Nephron progenitor cell (in vitro differentiated cells): ENCODE measurements around the gene SP100.

Experiments used
- DNase-seq: peaks from one replicate; pipeline ENCODE4 v3.0.0; 2021
- H3K27ac Mint-ChIP-seq: 2 replicates; pipeline ENCODE4 v1.8.0; 2021; ENCODE audit warnings: mild to moderate bottlenecking, moderate library complexity, mixed read lengths
- H3K27me3 Mint-ChIP-seq: 2 replicates; pipeline ENCODE4 v1.8.0; 2021; ENCODE audit warnings: mild to moderate bottlenecking, low read depth, mixed read lengths; ENCODE audit not compliant: poor library complexity
- H3K36me3 Mint-ChIP-seq: 2 replicates; pipeline ENCODE4 v1.8.0; 2021; ENCODE audit warnings: low read depth, mixed read lengths
- H3K4me1 Mint-ChIP-seq: 2 replicates; pipeline ENCODE4 v1.8.0; 2021; ENCODE audit warnings: mixed read lengths
- H3K4me3 Mint-ChIP-seq: 2 replicates; pipeline ENCODE4 v1.8.0; 2021; ENCODE audit warnings: mild to moderate bottlenecking, moderate library complexity, mixed read lengths
- H3K9me3 Mint-ChIP-seq: 2 replicates; pipeline ENCODE4 v1.8.0; 2021; ENCODE audit warnings: mild to moderate bottlenecking, moderate library complexity, mixed read lengths
- TF ChIP-seq, protein P1 (sequence below): fragments of 200-600 bp; sonication (generic); IDR thresholded peaks from 2 replicates; pipeline ENCODE4 v1.5.0; 2021; ENCODE audit warnings: antibody characterized with exemption

SP100 gene

DNA sequence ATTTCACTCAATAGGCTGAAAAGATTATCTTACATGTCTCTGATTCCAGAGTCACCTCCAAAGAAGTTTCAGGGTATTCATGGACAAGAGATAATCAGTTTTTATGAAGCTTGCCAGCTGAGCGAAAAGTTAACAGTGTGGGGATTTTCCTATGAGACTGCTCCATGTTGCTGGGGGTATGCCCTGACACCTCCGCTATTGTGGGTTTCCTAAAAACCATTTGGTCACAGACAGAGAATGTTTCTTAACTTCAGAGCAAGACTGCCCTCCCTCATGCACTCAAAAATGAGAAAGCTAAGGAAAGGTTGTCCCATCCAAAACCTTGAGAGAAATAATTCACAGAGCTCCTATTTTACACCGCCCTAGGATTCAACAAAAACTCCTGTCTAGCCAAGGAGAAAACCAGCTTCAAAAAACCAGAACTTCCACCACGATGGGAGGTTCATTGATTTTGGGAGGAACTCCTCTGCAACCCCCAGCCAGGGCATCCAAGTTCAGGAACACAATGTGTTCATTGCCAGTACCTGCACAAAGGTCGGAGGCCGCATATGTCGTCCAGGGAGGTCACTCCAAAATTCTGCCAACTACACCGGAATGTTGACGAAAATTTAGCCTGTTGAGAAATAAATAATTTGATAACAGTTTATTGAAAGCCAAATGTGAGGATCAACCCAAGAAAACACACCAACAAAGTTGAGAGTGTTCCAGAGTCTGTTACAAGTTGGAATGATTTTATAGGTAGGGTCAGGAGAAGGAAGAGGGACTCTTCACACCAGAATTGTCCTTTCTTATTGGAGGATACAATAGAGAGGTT, 104.3 kb downstream of the SP100 start:
- no peaks in the 10 kb centered on the region for H3K27me3 Mint-ChIP-seq
- H3K4me1 Mint-ChIP-seq = no peaks in the 10 kb centered on the region
- H3K27ac Mint-ChIP-seq = no peak overlapping the region
- peaks cover 30% of the 10 kb centered on the region for H3K9me3 Mint-ChIP-seq
- peaks cover 3% of the 10 kb centered on the region for H3K36me3 Mint-ChIP-seq
- no peak for DNase-seq
- H3K4me3 Mint-ChIP-seq = no peak overlapping the region
- TF ChIP-seq, protein P1, sequence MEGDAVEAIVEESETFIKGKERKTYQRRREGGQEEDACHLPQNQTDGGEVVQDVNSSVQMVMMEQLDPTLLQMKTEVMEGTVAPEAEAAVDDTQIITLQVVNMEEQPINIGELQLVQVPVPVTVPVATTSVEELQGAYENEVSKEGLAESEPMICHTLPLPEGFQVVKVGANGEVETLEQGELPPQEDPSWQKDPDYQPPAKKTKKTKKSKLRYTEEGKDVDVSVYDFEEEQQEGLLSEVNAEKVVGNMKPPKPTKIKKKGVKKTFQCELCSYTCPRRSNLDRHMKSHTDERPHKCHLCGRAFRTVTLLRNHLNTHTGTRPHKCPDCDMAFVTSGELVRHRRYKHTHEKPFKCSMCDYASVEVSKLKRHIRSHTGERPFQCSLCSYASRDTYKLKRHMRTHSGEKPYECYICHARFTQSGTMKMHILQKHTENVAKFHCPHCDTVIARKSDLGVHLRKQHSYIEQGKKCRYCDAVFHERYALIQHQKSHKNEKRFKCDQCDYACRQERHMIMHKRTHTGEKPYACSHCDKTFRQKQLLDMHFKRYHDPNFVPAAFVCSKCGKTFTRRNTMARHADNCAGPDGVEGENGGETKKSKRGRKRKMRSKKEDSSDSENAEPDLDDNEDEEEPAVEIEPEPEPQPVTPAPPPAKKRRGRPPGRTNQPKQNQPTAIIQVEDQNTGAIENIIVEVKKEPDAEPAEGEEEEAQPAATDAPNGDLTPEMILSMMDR = no peak

DNA sequence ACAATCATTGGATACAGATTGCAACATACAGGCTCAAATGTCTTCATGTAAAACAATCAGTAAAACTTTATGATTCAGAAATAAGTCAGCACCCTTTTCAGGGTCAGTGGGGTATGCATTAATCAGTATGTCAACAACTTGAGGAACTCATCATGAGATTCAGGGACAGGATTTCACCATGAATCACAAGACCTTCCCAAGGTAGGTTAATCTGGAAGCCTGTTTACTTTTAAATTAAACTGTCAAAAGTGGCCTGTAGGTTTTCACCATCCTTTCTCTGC, 104.8 kb downstream of the SP100 start:
- peaks cover 30% of the 10 kb centered on the region for H3K9me3 Mint-ChIP-seq
- H3K27ac Mint-ChIP-seq = no peak overlapping the region
- H3K4me1 Mint-ChIP-seq = no peaks in the 10 kb centered on the region
- no peak for DNase-seq
- no peaks in the 10 kb centered on the region for H3K27me3 Mint-ChIP-seq
- peaks cover 3% of the 10 kb centered on the region for H3K36me3 Mint-ChIP-seq
- H3K4me3 Mint-ChIP-seq = no peak overlapping the region
- TF ChIP-seq, protein P1 = no peak

DNA sequence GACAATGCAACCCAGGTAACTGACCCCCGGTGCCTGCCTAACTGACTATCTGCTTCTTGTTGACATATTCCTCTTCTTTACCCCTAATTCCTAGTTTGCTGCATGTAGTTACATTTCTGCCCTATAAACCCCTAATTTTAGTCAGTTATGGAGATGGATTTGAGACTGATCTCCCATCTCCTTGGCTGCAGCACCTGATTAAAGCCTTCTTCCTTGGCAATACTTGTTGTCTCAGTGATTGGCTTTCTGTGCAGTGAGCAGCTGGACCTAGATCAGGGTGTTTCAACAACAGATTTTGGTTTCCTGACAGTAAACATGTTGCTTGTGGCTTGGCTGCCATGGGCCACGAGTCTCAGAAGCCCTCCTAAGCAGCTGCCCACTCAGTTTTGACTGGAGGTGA, 105.4 kb downstream of the SP100 start:
- Mint-ChIP-seq H3K4me1 (no peaks in the 10 kb centered on the region), H3K9me3 (peaks cover 30% of the 10 kb centered on the region), H3K36me3 (peaks cover 3% of the 10 kb centered on the region), H3K4me3 (no peak overlapping the region), H3K27ac (no peak overlapping the region), H3K27me3 (no peaks in the 10 kb centered on the region)
- TF ChIP-seq, protein P1 = no peak
- no peak for DNase-seq

DNA sequence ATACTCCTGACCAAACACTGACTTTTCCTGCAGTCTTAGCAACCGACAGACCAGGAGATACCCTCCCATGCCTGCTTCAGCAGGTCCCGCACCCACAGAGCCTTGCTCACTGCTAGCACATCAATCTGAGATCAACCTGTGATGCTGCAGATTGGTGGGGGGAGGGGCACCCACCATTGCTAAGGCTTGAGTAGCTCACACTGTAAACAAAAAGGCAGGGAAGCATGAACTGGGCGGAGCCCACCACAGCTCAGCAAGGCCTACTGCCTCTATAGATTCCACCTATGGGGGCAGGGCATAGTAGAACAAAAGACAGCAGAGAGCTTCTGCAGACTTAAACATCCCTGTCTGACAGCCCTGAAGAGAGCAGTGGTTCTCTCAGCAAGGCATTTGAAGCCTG, 109.7 kb downstream of the SP100 start:
- TF ChIP-seq, protein P1 = no peak
- DNase-seq = no peak
- Mint-ChIP-seq H3K36me3 (peaks cover 3% of the 10 kb centered on the region), H3K9me3 (peaks cover 44% of the 10 kb centered on the region), H3K27me3 (peaks cover 2% of the 10 kb centered on the region), H3K4me3 (no peak overlapping the region), H3K27ac (no peak overlapping the region), H3K4me1 (no peaks in the 10 kb centered on the region)

DNA sequence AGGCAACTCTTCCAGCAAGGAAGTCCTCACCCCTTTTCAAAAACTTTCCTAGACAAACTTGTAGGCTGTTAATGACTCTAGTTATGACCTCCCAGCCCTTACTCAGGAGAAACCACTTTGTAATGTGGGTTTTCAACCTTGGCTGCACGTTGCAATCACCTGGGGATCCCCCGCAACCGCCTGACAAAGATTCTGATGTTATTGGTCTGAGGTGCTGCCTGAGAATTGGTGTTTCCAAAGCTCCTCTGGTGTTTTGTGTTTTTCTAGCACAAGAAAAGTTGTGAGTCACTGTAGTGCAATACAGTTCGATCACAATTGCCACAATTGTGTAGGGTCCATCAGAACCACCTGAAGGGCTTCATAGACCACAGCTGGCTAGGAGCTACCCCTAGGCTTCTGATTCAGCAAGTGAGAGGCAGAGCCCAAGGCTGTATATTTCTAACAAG, 121.6 kb downstream of the SP100 start:
- H3K36me3 Mint-ChIP-seq = no peaks in the 10 kb centered on the region
- no peak overlapping the region for H3K27ac Mint-ChIP-seq
- H3K4me3 Mint-ChIP-seq = no peak overlapping the region
- H3K9me3 Mint-ChIP-seq = no peaks in the 10 kb centered on the region
- TF ChIP-seq, protein P1 = no peak
- H3K27me3 Mint-ChIP-seq = no peaks in the 10 kb centered on the region
- no peak for DNase-seq
- no peaks in the 10 kb centered on the region for H3K4me1 Mint-ChIP-seq

DNA sequence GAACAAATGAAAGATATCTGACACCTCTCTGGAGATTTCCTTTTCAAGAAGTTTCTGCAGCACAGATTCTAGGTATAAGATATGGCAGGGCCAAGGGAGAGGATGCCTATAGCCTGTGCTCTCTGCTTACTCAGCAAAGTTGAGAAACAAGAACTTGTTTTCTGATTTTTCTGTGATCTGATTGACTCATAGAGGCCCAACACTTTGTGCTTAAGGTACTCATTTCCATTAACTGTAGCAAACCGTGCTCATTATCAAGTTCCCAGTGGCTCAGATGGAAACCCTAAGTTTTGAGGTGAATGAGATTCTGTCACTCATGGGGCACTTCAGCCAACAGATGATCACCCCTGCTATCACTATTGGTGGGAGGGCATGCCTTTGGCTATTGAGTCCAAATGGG, 124.3 kb downstream of the SP100 start:
- TF ChIP-seq, protein P1 = no peak
- DNase-seq = no peak
- H3K4me1 Mint-ChIP-seq = no peaks in the 10 kb centered on the region
- H3K27me3 Mint-ChIP-seq = no peaks in the 10 kb centered on the region
- no peak overlapping the region for H3K4me3 Mint-ChIP-seq
- peaks cover 12% of the 10 kb centered on the region for H3K9me3 Mint-ChIP-seq
- H3K36me3 Mint-ChIP-seq = no peaks in the 10 kb centered on the region
- H3K27ac Mint-ChIP-seq = no peak overlapping the region
